Sigmoid colon (tissue), 3 donors: ENCODE results near the gene DYNC1I1.

Experiments used
- POLR2A ChIP-seq, 2 donors: fragments of 450-650 bp; IDR thresholded peaks; one replicate each; pipeline ENCODE4 v1.6.1; 2016; ENCODE audit warnings: antibody characterized with exemption in 2 of 2, mild to moderate bottlenecking in 2 of 2, moderate library complexity in 2 of 2
- TF ChIP-seq, protein P1 (sequence below), 4 experiments: fragments of 450-650 bp in 3 of 4; fragments of 200-600 bp in 1 of 4; IDR thresholded peaks; one replicate each; pipeline ENCODE4 v1.5.1; 2016 to 2019; ENCODE audit warnings: antibody characterized with exemption in 4 of 4, mild to moderate bottlenecking in 3 of 4, moderate library complexity in 2 of 4

DNA sequence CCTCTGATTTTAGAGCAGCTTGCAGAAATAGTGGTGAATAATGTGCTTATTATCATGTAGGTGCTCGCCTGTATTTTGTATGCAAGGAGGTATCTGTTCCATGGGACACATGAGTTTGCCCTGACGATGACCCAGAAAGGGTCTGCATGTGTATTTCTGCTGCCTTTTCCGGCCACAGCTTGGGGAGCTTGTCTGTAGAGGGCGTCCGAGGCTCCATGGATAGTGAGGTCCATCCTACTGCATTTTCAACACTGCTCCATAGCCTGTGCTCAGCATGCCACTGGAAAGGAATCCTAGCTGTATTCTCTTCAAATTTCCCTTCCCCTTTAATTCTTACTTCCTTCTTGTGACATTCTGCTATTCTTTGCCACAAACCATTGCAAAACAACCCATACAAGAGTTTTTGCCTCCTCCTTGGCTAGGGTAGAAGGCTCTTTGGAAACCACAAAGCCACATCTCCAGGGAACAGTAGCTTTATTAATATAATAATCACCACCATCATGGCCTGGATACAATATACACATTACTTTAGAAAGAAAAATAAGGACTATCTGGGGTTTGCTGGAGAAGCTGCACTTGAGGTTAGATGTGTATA, 127.7 kb downstream of the DYNC1I1 start:
- TF ChIP-seq POLR2A (IDR thresholded peaks at IDR 0.05): no peak
- TF ChIP-seq, protein P1, sequence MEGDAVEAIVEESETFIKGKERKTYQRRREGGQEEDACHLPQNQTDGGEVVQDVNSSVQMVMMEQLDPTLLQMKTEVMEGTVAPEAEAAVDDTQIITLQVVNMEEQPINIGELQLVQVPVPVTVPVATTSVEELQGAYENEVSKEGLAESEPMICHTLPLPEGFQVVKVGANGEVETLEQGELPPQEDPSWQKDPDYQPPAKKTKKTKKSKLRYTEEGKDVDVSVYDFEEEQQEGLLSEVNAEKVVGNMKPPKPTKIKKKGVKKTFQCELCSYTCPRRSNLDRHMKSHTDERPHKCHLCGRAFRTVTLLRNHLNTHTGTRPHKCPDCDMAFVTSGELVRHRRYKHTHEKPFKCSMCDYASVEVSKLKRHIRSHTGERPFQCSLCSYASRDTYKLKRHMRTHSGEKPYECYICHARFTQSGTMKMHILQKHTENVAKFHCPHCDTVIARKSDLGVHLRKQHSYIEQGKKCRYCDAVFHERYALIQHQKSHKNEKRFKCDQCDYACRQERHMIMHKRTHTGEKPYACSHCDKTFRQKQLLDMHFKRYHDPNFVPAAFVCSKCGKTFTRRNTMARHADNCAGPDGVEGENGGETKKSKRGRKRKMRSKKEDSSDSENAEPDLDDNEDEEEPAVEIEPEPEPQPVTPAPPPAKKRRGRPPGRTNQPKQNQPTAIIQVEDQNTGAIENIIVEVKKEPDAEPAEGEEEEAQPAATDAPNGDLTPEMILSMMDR (IDR thresholded peaks at IDR 0.05): no peak
